Fibroblast of mammary gland (primary cell): ENCODE data around the gene SUCLG2.
A peak's percentile ranks its signal among the peaks of the same experiment; 100 is the strongest.

Experiments used
- DNase-seq: peaks from one replicate; pipeline ENCODE4 v3.0.0-alpha.2; 2010; ENCODE audit warnings: low read depth
- H3K4me3 ChIP-seq: 2 replicates; pipeline ENCODE4 v1.5.1; 2011; ENCODE audit warnings: low read depth, mild to moderate bottlenecking, low read length, moderate library complexity; ENCODE audit not compliant: control insufficient read depth
- TF ChIP-seq, protein P1 (sequence below): conservative IDR thresholded peaks from 2 replicates; pipeline ENCODE4 v1.5.1; 2011; ENCODE audit warnings: low read depth, low read length, inconsistent platforms; ENCODE audit not compliant: control insufficient read depth, insufficient read depth

SUCLG2 gene

DNA sequence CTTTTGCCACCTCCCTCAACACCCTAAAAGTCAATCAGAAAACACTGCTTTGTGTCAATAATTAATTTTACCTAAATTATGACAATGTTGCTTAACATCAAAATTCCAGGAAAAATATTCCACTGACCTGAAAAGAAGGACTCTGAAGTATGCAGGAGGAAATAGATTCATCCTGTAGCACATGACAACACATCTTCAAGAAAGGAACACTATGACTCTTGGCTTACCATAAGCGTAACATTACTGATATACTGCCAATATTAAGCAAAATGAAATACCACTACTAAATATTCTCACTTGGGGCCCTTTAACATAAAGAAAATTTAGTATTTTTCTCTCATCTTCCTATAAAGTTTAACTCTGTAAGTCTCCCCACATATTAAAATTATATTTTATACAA lies 9.6 kb downstream of the SUCLG2 start:
- H3K4me3 ChIP-seq: no peak overlapping the region
- no peak for DNase-seq
- TF ChIP-seq, protein P1, sequence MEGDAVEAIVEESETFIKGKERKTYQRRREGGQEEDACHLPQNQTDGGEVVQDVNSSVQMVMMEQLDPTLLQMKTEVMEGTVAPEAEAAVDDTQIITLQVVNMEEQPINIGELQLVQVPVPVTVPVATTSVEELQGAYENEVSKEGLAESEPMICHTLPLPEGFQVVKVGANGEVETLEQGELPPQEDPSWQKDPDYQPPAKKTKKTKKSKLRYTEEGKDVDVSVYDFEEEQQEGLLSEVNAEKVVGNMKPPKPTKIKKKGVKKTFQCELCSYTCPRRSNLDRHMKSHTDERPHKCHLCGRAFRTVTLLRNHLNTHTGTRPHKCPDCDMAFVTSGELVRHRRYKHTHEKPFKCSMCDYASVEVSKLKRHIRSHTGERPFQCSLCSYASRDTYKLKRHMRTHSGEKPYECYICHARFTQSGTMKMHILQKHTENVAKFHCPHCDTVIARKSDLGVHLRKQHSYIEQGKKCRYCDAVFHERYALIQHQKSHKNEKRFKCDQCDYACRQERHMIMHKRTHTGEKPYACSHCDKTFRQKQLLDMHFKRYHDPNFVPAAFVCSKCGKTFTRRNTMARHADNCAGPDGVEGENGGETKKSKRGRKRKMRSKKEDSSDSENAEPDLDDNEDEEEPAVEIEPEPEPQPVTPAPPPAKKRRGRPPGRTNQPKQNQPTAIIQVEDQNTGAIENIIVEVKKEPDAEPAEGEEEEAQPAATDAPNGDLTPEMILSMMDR: no peak

DNA sequence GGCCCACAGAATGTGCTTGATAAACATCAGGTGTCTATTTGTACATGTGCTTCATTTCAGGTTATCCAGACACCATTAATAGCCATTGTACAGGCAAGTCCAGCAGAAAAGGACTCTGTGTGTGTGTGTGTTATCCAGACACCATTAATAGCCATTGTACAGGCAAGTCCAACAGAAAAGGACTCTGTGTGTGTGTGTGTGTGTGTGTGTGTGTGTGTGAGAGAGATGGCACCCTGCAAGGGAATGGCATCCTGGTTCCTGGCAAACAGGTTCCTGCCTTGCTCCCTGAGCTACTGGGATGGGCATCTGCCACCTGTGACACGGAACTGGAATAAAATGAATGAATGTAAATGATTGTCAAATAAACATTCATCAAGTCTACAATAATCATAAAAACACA lies 11.7 kb downstream of the SUCLG2 start:
- no peak overlapping the region for H3K4me3 ChIP-seq
- TF ChIP-seq, protein P1: no peak
- no peak for DNase-seq

DNA sequence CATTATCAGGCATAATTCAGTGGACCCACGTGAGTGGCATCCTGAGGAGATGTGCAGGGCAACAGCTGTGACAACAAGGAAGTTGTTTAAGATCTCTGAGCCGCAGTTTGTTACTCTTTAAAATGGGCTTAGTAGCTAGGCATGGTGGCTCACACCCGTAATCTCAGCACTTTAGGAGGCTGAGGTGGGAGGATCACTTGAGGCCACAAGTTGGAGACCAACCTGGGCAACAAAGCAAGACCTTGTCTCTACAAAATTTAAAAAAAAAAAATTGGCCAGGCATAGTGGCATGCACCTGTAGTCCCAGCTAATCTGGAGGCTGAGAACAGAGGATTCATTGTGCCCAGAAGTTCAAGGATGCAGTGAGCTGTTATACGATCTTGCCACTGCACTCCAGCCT lies 12.2 kb downstream of the SUCLG2 start:
- H3K4me3 ChIP-seq: no peak overlapping the region
- DNase-seq: no peak
- TF ChIP-seq, protein P1: no peak

DNA sequence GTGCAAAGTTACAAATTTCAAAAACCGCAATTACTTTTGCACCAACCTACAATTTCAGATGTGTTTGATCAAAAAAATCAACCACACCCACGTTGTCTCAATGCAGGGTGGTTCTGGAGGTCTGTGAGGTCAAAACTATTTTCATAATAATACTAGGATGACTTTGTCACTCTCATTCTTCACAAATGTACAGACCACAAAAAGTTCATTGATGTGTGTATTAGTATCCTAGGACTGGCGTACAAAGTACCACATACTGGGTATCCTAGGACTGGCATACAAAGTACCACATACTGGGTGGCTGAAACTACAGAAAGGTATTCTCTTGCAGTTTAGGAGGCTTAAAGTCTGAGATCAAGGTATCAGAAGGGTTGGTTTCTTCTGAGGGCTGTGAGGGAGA lies 13.0 kb downstream of the SUCLG2 start:
- TF ChIP-seq, protein P1: no peak
- no peak for DNase-seq
- H3K4me3 ChIP-seq: no peak overlapping the region

DNA sequence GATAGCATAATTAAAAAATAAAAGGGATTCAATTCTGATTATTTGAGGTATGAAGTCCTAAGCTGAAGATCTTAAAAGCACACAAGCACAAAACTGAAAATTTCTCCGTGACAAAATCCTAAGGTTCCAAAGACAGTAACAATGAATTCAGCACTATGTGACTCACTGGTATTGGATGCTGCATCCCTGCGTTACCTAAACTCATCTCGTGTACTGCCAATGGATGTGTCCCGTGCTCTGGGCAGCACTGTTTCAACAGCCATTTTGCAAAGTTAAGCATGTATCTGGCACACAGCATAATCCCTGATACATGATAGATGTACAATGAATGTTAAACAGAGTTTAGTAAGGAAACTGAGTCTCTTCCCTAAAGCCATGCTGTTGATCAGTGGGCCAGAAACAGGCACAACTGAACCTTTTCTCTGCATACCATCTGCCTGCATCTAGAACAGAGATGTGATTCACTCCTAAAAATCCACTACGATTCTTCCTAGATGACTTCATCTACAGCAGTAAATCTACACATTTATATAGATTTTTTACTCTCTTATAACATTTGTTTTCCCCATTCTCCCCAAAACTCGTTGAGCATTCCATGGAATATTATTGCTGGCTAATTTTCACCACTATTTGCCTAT lies 14.3 kb downstream of the SUCLG2 start:
- H3K4me3 ChIP-seq: no peak overlapping the region
- peak; percentile 54 for DNase-seq
- TF ChIP-seq, protein P1: no peak

DNA sequence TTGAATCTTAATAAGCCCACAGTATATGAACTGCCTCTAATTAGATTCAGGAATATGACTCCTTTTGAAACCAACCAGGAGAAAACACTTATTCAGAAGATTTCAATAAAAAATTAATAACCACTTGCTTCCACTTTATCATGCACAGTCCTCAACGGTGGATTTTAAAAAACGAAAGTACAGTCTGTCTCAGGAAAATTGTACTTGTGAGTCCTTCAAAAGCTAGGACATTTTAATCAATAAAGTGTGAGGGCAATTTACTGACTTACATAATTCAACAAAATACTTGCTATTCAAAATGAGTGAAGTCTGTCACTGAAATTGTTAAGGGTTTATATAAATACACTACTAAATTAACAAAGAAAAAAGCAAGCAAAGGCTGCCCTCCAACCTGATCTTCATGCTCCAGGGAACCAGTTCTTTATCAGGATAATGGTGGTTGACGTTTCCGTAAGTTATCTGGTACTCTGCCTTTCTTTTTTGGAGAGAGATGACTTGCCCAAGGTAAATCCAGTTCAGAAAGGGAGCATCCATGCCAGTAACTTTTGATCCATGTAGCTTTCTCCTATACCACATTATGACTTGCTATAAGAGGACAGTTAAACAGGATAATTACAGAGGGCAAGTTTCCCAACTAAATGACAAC lies 17.0 kb downstream of the SUCLG2 start:
- DNase-seq: no peak
- H3K4me3 ChIP-seq: no peak overlapping the region
- TF ChIP-seq, protein P1: no peak
